Measurements from ENCODE around the gene PEX19.

DNA sequence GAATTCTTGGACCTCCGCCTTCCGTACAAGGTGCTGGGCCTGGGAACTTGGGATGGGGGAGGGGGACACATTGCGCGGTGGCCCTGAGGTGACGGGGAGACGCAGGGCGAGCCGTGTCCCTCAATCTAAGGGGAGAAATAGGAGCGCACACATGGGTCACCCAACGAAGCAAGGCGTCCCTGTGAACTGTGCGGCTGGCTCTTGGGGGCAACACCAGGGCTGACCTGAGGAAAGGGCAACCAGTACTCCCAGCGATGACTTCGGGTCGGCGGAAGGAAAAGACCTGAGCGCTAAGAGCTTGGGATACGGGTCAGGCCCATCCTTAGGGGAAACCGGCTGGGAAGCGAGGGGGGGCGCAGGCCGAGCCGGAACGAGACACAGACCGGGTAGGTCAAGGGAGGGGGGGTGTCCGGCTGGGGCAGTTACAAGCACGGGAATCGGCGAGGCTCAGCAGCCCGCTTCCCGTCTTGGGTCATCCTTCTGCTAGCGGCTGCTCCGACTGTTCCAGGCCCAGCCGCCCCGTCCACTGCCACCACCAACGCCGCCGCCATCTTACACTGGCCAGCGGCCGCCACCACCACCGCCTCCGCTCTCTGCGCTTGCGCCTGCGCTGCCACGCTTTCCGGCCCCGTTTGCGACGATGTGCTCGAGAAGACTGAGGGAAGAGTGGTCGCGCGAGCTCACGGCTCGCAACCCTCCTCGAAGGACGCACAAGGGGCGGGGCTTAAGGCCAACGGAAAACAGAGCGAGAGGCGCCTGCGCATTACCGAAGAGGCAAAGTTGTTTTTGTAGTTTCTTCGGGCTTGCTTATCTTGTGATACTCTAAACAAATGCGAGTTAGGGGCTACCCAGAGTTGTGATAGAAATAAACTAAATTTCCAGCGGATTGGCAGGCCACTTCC lies 22.8 kb downstream of the PEX19 start, which contains the start of gene DCAF8:
- TF ChIP-seq, protein P1, sequence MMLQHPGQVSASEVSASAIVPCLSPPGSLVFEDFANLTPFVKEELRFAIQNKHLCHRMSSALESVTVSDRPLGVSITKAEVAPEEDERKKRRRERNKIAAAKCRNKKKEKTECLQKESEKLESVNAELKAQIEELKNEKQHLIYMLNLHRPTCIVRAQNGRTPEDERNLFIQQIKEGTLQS (IDR thresholded peaks at IDR 0.05; ENCODE audit: borderline replicate concordance, extremely low read depth, low read depth, low read length), result peak; percentile 87; the same call in 1 of the 2 replicates
- peak; percentile 80; the same call in 1 of the 2 replicates for TF ChIP-seq SIN3A (IDR thresholded peaks at IDR 0.05; ENCODE audit: low read depth, low read length)
- TF ChIP-seq, protein P2, sequence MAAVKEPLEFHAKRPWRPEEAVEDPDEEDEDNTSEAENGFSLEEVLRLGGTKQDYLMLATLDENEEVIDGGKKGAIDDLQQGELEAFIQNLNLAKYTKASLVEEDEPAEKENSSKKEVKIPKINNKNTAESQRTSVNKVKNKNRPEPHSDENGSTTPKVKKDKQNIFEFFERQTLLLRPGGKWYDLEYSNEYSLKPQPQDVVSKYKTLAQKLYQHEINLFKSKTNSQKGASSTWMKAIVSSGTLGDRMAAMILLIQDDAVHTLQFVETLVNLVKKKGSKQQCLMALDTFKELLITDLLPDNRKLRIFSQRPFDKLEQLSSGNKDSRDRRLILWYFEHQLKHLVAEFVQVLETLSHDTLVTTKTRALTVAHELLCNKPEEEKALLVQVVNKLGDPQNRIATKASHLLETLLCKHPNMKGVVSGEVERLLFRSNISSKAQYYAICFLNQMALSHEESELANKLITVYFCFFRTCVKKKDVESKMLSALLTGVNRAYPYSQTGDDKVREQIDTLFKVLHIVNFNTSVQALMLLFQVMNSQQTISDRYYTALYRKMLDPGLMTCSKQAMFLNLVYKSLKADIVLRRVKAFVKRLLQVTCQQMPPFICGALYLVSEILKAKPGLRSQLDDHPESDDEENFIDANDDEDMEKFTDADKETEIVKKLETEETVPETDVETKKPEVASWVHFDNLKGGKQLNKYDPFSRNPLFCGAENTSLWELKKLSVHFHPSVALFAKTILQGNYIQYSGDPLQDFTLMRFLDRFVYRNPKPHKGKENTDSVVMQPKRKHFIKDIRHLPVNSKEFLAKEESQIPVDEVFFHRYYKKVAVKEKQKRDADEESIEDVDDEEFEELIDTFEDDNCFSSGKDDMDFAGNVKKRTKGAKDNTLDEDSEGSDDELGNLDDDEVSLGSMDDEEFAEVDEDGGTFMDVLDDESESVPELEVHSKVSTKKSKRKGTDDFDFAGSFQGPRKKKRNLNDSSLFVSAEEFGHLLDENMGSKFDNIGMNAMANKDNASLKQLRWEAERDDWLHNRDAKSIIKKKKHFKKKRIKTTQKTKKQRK (IDR thresholded peaks at IDR 0.05; ENCODE audit: low read depth, low read length), result no peak
